ENCODE data around the gene LRRC28.

The LRRC28 gene

DNA sequence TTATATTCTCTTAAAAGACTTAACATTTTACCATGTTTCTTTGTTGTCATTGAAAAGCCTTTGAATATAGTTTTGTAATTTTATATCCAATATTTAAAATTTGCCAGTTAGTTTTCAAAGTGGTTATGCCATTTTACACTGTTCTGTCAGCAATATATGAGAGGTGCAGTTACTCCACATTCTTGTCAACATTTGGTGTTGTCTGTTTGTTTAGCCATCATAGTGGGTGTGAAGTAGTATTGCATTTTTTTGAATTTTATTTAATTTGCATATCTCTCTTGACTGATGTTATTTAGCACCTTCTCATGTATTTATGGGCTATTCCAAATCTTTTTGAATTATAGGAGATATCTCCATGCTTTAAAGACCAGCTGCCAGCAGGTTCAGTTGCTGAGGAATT, 40.4 kb downstream of the LRRC28 start:
- peaks cover 5% of the 10 kb centered on the region; the same call in 1 of the 2 replicates for H3K36me3 ChIP-seq (ENCODE audit: control insufficient read depth, insufficient read depth, low read length)
- TF ChIP-seq CTCF (IDR thresholded peaks at IDR 0.05; ENCODE audit: insufficient read depth, low read length, poor library complexity, severe bottlenecking), result no peak
- H3K4me3 ChIP-seq (replicated peaks; ENCODE audit: low read depth, low read length), result no peak overlapping the region
- no peaks in the 10 kb centered on the region for H3K27me3 ChIP-seq (replicated peaks; ENCODE audit: control insufficient read depth, insufficient read depth, low read length)
- DNase-seq (ENCODE audit: extremely low read depth, insufficient read length), result no peak

GRCh38 chr15:99295840-99296239, 44.6 kb downstream of the LRRC28 start:
- DNase-seq (ENCODE audit: extremely low read depth, insufficient read length), result no peak
- TF ChIP-seq CTCF (IDR thresholded peaks at IDR 0.05; ENCODE audit: insufficient read depth, low read length, poor library complexity, severe bottlenecking), result no peak
- Histone ChIP-seq H3K4me3 (replicated peaks; ENCODE audit: low read depth, low read length) (no peak overlapping the region), H3K36me3 (ENCODE audit: control insufficient read depth, insufficient read depth, low read length) (peaks cover 5% of the 10 kb centered on the region; the same call in 1 of the 2 replicates), H3K27me3 (replicated peaks; ENCODE audit: control insufficient read depth, insufficient read depth, low read length) (no peaks in the 10 kb centered on the region)

- no peak for TF ChIP-seq CTCF (IDR thresholded peaks at IDR 0.05; ENCODE audit: insufficient read depth, low read length, poor library complexity, severe bottlenecking)
- Histone ChIP-seq H3K4me3 (replicated peaks; ENCODE audit: low read depth, low read length) (no peak overlapping the region), H3K36me3 (ENCODE audit: control insufficient read depth, insufficient read depth, low read length) (peaks cover 5% of the 10 kb centered on the region; the same call in 1 of the 2 replicates), H3K27me3 (replicated peaks; ENCODE audit: control insufficient read depth, insufficient read depth, low read length) (no peaks in the 10 kb centered on the region)
- no peak for DNase-seq (ENCODE audit: extremely low read depth, insufficient read length)
Observed at GRCh38 chr15:99296386-99296785, 45.1 kb downstream of the LRRC28 start.

DNA sequence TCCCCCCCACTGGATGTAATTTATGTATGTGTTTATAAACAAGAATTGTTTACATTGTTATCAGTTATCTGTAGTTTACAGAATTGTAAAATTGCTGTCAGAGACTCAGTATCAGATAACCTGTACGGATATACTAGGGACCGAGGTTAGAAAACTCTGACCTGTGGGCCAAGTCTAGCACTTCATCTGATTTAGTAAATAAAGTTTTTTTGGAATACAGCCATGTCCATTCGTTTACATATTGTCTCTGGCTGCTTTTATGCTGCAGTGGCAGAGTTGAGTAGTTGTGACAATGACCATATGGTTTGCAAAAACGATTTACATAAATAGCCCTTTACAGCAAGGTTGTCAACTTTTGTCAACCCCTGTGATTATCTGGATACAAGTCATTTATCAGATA, 52.6 kb downstream of the LRRC28 start:
- no peaks in the 10 kb centered on the region for H3K36me3 ChIP-seq (ENCODE audit: control insufficient read depth, insufficient read depth, low read length)
- H3K4me3 ChIP-seq (replicated peaks; ENCODE audit: low read depth, low read length), result no peak overlapping the region
- H3K27me3 ChIP-seq (replicated peaks; ENCODE audit: control insufficient read depth, insufficient read depth, low read length), result no peaks in the 10 kb centered on the region
- DNase-seq (ENCODE audit: extremely low read depth, insufficient read length), result no peak
- no peak for TF ChIP-seq CTCF (IDR thresholded peaks at IDR 0.05; ENCODE audit: insufficient read depth, low read length, poor library complexity, severe bottlenecking)

- TF ChIP-seq CTCF (IDR thresholded peaks at IDR 0.05; ENCODE audit: insufficient read depth, low read length, poor library complexity, severe bottlenecking), result no peak
- DNase-seq (ENCODE audit: extremely low read depth, insufficient read length), result no peak
- no peaks in the 10 kb centered on the region for H3K36me3 ChIP-seq (ENCODE audit: control insufficient read depth, insufficient read depth, low read length)
- H3K4me3 ChIP-seq (replicated peaks; ENCODE audit: low read depth, low read length), result no peak overlapping the region
- H3K27me3 ChIP-seq (replicated peaks; ENCODE audit: control insufficient read depth, insufficient read depth, low read length), result no peaks in the 10 kb centered on the region
Observed at GRCh38 chr15:99305761-99306505, 54.7 kb downstream of the LRRC28 start.

Data from GM06990 (cell line).